CD4-positive, alpha-beta T cell treated with Interleukin-15 for 1 hour (primary cell): ENCODE data around the gene NRROS.
A peak's percentile ranks its signal among the peaks of the same experiment; 100 is the strongest.
"Not testable (repeated sequence)": the region's sequence is repeated elsewhere in the genome, so short reads cannot be mapped to it uniquely, and the experiment has no call there.

Experiments
- DNase-seq: peaks from one replicate; pipeline ENCODE4 v3.0.0-alpha.2; 2020

NRROS gene

DNA sequence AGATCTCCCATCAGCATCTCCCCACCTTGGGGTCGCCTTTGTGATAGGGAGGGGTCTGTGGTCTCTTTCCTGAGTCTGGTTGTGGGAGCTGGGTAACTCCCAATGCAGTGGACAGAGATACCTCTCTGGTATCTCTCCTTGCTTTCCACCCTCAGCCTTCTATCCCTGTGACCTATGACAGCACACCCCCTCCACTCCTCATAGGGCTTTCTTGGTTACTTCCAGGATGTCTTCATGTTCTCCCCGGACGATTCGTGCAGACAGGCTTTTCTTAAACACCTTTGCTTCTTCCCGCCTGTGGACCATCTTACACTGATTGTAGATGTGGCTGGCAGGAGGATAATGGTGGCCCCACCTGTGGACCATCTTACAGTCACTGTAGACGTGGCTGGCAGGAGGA, 14.2 kb upstream of the NRROS start:
- no peak for DNase-seq

DNA sequence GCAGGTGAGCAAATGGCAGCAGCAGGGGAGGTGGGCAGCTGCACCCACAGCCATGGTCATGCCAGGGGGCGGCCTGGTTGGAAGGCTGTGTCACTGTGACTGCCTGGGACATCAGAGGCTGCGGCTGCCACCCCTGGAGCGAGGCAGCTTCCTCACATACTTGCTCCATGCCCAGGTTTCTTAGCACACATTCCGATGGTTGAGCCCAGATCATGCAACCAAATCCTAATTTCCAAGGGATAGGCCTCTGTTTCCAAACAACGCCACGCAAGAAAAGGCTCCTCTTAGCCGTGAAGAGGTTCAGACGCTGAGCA, 11.6 kb upstream of the NRROS start:
- DNase-seq: no peak

DNA sequence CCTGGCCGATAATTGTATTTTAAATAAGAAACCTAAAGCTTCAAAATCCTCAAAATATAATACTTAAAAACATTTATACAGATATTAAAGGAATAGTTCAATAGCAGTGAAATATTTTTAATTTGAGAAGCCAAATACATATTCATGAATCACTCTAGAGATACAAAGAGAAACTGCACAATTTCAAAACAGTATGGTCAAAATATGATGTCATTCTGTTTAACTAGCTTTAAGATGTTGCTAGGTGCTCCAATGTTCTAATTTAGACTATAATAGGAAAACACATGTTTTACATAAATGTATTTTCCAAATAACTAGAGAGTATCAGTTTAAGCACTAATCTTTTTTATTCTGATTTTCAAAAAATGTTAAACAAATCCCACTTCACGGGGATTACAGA, 10.3 kb upstream of the NRROS start:
- no peak for DNase-seq

DNA sequence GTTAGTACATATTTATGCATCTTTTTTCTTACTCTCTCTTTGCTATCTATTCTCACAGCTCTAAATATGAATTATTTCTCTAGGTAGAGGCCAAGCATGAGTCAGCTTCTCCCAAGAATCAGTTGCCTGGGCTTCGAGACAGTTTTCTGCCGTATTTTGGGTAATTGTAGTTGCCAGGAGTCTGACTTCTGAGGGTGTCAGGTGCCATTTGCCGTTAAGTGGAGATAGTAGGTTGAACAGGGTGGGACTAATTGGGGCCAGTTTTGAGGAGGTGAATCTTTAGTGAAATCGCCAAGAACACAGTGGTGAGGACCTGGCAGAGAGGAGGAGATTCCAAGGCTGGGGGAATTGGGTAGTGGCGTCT, 7.8 kb upstream of the NRROS start:
- DNase-seq: no peak

DNA sequence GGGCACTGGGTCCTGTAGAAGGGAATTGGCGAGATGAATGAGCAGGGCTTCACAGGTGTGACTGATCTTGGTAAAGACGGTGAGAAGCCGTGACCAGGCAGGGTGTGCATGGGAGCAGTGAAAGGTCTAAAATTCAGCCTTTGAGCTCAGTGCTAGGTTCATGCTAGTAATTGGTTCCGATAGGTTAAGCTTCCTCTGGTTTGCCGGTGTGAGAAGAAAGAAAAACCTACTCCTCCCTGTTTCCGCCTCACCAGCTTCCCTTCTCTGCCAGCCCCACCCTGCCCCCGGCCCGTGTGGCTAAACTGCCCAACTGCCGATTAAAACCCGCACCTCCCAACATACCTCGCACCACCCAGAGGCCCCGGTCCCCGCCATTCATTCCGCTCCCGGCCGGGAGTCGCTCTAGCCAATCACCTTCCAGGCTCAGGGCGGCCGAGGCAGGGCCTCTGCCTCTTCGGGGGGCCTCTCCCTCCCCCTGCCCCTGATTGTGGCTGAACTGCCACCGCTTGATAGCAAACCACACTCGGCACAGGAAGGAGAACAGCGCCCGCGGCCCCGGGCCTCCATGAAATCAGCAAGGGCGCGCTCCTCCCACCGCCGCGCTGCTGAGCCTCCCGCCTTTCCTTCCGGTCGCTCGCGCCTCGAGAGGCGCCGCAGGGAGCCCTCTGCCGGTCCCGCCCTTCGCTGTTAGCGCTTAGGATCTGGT, 7.3 kb upstream of the NRROS start:
- DNase-seq: peak; percentile 90

DNA sequence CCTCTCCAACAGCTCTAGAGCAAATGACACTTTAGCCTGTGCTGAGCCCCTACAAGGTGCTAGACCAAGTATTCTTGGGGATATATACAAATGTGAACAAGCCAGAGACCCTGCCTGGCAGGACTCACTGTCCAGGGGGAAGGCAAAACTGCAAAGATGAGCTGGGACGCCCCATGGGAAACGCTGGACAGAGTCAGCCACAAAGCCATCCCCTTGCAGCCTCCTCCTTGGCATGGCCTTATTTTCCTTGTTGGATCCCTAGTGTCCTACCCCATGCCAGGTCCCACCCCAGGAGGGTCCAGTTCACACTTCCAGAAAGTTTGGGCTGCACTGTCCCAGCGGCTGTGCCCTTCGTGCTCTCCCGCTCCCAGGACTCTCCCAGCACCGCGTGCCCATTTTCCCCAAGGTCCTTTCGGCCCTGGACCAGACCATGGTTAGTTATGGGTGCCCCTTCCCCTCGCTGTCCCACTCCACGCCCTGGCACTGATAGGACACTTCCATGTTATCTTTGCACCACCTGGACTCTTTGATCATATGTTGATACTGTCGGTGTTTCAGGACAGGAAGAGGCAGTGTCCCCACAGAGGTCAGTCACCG, 5.8 kb upstream of the NRROS start:
- DNase-seq: no peak

DNA sequence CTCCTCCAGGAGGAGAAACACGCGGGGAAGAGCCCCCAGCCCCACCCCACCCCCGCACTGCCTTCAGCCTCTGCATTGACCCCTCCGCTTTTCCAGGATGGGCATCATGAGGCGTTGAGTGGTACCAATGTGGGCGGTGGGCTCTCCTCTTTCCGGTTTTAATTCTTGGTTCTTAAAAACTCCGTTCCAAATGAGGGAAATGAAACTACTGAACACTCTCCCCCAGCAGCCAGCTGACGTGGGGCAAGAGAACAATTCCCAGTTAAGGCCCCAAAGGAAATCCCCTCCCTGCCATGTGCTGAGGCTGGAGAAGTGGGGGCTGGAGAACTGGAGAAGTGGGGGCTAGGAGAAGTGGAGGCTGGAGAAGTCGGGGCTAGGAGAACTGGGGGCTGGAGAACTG, 5.3 kb upstream of the NRROS start:
- peak; percentile 60 for DNase-seq

DNA sequence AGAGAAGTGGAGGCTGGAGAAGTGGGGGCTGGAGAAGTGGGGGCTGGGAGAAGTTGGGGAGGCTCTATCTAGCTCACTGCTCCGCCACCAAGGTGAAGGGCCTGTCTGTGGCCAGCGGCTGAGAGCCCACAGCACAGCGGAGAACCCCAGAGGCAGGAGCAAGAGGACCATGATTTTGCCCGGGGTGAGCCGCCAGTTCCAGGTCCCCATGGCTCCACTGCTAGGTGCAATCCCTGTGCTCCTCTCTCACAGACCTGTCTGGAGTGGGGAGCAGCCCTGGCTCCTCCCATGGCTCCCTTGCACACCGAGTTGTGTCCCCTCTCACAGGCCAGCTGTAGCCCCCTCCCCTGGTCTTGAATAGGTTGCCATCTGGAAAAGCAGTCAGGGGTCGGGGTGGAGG, 4.7 kb upstream of the NRROS start:
- DNase-seq: no peak

DNA sequence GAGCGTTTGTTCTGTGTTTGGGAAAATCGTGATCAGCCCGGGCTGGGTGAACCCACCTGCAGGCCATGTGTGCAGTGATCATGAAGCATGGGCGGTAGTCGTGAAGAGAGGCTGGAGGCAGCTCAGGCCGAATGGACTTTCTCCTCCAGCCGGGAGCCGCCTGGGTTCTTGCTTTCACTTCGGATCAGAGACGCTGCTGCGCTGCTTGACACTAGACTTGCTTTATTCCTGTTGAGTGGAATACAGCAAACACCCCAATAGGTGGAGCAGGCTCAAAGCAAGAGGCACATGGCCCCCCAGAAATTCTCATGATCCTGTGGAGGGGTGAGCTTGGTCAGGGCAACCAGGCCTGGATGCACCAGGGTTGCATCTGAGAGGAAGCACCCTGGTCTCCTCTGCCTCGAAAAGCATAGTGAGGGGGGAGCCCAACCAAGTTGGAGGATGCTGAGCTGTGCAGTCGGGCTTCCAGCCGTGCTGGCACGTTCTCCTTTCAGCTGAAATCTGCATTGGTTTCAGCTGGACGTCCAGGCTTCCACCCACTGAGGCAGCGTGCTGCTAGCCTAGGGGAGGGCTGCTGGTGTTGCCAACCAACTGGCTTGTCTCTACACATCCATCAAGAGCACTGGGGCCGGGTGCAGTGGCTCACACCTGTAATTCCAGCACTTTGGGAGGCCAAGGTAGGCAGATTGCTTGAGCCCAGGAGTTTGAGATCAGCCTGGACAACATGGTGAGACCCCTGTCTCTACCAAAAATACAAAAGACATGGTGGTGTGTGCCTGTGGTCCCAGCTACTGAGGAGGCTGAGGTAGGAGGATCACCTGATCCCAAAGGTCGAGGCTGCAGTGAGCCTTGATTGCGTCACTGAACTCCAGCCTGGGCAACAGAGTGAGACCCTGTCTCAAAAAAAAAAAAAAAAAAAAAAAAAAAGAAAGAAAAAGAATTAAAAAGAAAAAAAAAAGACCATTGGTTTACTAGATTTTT, 2.8 kb upstream of the NRROS start:
- no peak for DNase-seq

DNA sequence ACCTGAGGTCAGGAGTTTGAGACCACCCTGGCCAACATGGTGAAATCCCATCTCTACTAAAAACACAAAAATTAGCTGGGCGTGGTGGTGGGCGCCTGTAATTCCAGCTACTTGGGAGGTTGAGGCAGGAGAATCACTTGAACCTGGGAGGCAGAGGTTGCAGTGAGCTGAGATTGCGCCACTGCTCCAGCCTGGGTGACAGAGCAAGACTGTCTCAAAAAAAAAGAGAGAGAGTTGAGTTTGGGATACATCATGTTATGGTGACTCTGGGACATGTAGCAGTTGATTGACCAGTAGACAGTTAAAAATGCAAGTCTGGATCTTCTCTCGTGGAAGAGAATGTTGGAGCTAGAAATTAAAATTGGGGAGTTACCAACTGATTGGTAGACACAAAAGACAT, 1.6 kb upstream of the NRROS start:
- DNase-seq: not testable (repeated sequence)

DNA sequence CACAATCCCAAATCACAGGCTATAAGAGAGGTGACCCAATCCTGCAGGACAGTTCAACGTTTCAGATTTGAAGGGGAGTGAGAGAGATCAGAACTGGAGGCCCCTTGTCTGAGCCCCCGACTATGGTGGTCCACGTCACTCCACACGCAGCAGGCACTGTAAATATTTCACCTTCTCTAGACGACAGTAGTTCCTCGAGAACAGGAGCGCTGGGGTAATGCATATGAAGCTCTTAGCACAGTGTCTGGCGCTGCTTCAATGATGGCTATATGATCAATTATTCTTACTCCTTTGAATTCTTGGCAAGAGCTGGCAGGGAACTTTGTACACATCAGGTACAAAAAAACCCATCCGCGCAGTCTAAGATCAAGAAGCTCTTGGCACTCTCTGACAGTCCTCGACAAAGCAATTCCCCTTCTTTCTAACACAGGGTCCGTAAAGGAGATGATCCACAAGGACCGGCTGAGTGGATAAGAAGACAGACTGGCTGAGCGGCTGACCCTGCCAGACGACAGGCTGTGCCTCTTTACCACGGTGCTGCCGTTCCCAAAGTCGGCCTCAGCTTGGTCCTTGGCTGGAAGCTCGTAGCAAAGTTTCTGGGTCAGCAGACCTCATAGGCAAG, 522 bp upstream of the NRROS start:
- no peak for DNase-seq

DNA sequence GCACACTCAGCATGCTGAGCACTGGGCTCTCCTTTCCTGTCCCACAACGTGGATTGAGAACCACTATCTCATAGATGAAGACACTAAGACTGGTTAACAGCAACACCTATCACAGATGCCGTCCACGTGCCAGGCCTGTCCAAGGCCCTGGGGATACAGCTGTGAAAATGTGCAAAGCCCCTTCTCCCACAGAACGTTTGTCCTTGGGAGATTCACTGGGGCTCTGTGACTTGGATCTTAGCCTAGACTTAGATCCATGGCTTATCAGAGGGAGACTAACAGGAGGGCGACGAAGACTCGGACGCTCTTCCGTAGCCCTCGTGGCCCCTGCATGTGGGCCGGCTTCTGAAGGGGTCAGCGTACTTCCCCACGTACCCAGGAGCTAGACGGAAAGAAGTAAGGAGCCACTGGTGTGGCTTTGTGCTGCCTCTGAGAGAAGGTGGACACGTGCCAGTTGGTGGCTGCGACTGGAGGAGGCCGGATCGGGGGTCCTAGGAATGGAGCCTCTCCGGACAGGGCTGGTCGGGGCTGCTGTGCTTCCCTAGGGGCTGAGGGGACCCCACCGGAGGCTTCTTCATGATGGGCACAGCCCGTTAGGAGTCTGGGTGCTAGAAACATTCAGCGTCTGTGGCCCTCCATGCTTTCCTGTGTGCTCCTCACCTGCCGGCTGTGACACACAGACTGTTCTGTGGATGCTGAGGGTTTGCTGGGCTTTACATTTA, 964 bp downstream of the NRROS start:
- DNase-seq: no peak

DNA sequence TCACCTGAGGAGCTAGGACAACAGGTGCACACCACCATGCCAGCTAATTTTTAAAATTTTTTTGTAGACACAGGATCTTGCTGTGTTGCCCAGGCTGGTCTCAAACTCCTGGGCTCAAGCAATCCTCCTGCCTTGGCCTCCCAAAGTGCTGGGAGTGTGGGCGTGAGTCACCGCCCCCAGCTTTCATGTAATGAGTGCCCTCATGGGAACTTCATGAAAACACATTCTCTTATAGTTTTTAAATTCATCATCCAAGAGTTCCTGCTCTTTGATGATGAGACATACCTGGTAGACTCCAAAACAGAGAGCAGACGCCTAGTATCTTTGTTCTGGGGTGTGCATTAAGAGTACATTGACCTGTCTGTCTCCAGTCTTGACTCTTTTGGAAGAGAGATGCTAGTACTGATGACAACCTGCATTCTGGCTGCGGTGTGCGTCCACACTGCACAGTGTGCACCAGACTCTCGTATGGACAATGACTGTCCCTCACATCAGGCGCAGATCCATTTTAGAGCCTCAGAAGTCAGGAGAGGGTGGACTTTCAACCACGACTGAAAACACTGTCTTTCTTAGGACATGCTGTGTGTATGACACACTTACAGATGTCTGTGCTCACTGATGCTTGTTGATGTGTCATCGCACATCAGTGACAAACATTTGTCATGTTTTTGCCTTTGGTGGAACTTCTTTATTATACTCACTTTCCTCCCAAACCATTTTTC, 2.0 kb downstream of the NRROS start:
- peak; percentile 47 for DNase-seq

DNA sequence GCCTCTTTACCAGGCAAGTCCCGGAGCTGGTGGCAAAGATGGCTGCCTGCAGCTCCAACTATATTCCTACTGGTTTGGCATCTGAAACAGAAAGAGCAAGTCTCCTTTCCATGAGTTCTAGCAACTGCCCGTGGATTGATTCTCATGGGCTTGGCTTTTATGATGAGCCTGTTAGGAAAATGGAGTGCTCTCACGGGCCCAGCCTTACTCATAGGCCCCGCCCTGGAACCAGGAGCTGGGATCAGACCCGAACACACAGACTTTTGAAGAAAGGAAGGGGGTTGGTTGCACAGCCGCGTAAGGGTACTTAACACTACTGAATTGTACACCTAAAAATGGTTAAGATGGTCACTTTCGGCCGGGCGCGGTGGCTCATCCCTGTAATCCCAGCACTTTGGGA, 2.9 kb downstream of the NRROS start:
- DNase-seq: no peak

DNA sequence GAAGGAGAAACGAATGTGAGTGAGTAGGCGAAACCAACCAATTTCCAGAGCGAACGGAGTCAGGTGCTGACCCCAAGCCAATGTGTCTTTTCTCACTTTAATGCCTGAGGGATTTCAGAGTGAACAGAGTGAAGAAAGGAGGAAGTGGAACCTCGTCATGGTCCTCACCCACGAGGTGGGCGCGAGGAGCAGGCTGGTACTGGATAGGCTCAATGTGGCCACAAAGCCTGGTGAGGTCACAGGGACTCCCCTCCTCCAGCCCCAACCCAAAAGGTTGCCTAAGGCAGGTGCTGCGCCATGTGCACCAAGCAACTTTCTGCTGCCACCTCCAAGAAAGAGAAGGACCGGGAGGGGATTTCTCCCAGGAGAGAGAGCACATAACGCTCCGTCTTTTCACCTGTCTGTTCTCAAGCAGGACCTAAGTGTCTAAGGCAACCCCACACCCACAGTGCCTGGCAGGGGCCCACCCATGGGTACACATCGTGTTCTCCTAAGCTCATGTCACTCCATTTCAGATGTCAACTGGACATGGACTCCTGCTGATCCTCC, 3.8 kb downstream of the NRROS start:
- DNase-seq: peak; percentile 92

DNA sequence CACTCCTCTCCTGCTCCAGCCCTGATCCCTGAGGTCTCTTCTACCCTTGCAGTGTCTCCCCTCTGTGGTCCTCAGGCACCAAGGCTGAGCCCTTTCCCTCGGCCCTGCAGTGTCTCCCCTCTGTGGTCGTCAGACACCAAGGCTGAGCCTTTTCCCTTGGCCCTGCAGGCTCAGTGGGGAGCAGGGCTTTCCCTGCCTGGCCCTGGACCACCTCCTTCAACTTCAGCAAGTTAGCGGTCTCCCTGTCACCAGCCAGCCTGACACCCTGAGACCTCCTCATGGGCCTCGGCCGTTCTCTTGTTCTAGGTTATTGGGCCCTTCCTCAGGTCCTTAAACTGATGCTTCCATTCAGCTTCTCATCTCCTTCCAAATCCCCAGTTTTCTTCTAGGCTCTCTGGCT, 4.3 kb downstream of the NRROS start:
- no peak for DNase-seq

DNA sequence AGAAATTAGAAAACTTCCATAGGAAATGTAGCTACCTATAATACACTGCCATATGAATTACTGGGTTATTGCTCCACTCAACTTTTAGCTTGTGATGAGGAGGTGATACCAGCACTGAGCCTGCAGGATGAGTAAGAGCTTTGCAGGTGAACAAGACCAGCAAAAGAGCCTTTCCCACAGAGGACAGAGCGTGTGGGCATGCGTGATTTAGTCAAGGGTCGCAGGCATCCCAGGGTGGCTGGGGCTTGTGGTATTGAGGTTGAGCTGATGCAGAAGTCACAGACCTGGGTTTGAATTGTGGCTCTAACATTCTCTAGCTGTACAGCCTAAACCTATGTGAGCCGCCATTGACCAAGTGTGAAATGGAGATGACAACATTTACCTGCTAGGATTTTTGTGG, 5.6 kb downstream of the NRROS start:
- no peak for DNase-seq

DNA sequence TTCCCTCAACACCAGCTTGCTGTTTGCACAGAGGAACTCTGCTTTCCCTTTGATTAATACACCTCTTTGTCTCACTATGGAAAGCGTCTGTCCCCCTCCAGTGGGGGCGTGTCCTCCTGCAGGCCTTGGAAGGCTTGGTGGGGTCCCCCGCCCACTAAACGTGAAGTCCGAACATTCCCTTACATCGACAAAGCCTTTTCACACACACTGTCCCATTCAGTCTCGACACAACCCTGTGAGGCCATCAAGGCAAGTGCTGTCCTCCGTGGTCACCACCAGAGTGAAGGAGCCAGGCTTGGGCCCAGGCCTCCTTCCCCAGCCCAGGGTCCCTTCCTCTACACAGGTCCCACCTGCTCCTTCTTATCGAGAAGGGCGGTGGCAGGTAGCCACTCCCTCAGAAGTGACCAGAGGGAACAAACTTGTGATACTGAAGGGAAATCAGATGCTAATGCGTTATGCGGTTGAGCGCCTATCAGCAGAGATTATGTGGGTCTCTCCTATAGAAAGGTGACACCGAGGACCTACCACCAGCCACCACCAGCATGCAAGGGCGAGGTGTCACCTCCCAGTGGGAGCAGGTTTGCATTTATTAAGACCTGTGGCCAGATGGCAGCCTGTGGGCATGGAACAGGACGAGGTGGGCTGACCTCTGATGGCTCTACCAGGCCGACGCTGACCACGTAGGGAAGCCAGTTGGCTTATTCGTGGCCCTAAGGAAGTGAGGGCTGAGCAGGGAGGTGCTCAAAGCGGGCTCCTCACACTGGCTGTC, 6.6 kb downstream of the NRROS start:
- no peak for DNase-seq

DNA sequence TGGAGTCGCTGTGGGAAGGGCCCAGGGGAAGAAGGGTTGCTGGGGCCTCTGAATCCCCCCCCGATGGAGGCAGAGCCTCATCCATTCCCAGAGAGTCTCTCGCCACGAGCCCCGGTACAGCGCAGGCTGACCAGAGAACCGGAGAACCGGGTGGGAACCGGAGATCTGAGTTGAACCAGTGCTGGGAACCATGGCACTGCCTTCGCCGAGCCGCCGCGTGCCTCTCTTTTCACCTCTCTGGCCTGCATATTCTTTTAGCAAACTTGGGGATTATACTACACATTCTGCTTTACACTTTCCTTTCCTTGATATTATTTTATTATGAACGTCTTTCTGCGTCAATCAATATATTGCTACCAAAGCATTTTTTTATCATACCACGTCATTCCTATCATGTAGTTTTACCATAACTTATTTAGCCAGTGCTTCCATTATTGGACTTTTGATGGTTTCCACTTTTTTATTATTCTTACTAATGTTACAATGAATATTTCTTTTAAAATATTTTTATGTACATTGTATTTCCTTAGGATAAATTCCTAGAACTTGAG, 7.2 kb downstream of the NRROS start:
- no peak for DNase-seq

DNA sequence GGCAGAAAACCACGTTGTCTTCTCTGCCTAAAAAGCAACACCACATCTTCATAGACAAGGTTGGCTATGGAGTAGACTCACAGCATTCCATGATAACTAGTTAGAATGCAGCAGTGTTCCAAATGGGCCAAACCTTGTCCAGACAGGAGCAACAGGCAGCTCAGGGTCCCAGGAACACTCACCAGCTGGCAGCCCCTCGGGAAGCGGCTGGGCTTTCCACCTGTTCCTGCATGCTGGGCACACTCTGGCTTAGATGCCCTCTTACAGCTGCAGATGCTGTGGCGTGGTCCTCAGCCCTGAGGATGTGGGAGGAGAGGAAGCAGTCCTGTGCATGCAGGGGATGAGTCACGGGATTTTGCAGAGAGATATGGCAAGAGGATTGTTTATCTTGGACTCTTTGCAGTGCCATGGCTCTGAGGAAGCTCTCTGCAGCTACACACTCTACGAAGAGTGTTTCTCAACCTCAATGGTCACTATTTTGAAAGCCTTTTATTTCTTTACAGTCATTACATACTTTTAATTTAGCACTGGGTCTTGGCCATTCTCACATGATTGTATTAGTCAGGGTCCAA, 11.3 kb downstream of the NRROS start:
- peak; percentile 56 for DNase-seq

DNA sequence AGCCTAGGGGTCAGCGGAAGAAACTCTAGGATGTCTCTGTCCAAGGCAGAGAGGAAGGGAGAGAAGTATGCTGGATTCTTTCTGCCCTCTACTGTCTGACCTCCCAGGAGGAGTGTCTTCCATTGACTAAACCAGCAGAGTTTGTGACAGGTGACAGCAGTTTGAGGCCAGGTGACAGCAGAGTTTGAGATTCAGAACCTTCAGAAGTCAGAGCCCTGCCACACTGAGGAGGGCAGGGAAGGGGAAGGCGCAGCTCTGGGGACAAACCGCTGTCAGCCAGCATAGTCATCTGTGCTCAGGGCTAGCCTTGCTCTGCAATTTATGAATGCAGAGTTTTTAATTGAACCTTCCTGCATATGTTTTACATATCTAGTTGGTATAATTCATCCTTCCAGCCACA, 12.3 kb downstream of the NRROS start:
- DNase-seq: no peak
